GM12878 (cell line): Measurements from ENCODE around the gene DDX46. TPM values are rescaled to one million over a fixed set of nuclear protein-coding genes. Genes with fewer than 3 reads are reported as not detected.

Experiments
- ATAC-seq: fragments of 200-7000 bp; cut with Tn5 transposase; 3 replicates; pipeline ENCODE4 v1.9.1; 2020; ENCODE audit warnings: mild to moderate bottlenecking, moderate library complexity
- BruUV-seq: library from RNA; stranded (reverse); fragments of 400-500 nt; replicated peaks from 2 replicates; lab custom pipeline; 2021; lab: Mats Ljungman, UMichigan
- CTCF ChIA-PET: fragments of 300-600 bp; sonication (Branson Sonifier 250); formaldehyde crosslinking; extraction: SDS; loops from one replicate; lab custom pipeline; 2021; ENCODE audit warnings: inconsistent platforms; lab: Yijun Ruan, JAX
- POLR2A ChIA-PET: fragments of 350-600 bp; formaldehyde crosslinking; extraction: SDS; loops from one replicate; lab custom pipeline; 2021; ENCODE audit warnings: inconsistent platforms; lab: Charles Lee
- RAD21 ChIA-PET: fragments of 300-600 bp; sonication (Branson Sonifier 250); formaldehyde crosslinking; loops from one replicate; lab custom pipeline; 2023; ENCODE audit warnings: antibody characterized with exemption; ENCODE audit not compliant: unreplicated experiment; lab: Charles Lee
- SMC1A ChIA-PET: fragments of 300-600 bp; sonication (Branson Sonifier 250); formaldehyde crosslinking; loops from one replicate; lab custom pipeline; 2023; ENCODE audit not compliant: unreplicated experiment, uncharacterized antibody; lab: Charles Lee
- DNase-seq: peaks from one replicate; pipeline ENCODE4 v3.0.0-alpha.2; 2011; ENCODE audit warnings: low read depth, low spot score
- FAIRE-seq: peaks from 3 replicates; lab custom pipeline; 2011; peaks lifted over from hg19 to GRCh38; lab: Jason Lieb, UNC
- H2AFZ ChIP-seq: 2 replicates; pipeline ENCODE4 v1.6.0; 2011; ENCODE audit warnings: low read depth, low read length, control low read depth; ENCODE audit not compliant: control insufficient read depth
- H3K27ac ChIP-seq: 2 replicates; pipeline ENCODE4 v1.5.1; 2011; ENCODE audit warnings: control low read depth; ENCODE audit not compliant: control insufficient read depth, insufficient read depth
- H3K27me3 ChIP-seq, 2 experiments: replicated peaks in 1 of 2; 2 replicates each; pipeline versions ENCODE4 v1.6.0 to v1.6.1; 2011; ENCODE audit warnings: low read length in 1 of 2; ENCODE audit not compliant: control insufficient read depth in 2 of 2, insufficient read depth in 2 of 2
- H3K36me3 ChIP-seq, 2 experiments: 2 replicates each; pipeline ENCODE4 v1.5.1; 2011; ENCODE audit warnings: low read length in 1 of 2; ENCODE audit not compliant: control insufficient read depth in 2 of 2, insufficient read depth in 2 of 2
- H3K4me1 ChIP-seq: 2 replicates; pipeline ENCODE4 v1.6.1; 2011; ENCODE audit warnings: mild to moderate bottlenecking, low read length, moderate library complexity, mixed read lengths; ENCODE audit not compliant: control insufficient read depth, insufficient read depth
- H3K4me2 ChIP-seq: 2 replicates; pipeline ENCODE4 v1.6.0; 2011; ENCODE audit warnings: control low read depth; ENCODE audit not compliant: control insufficient read depth, insufficient read depth
- H3K4me3 ChIP-seq: fragments of 200-600 bp; sonication (generic); 2 replicates; pipeline ENCODE4 v1.5.1; 2016
- H3K79me2 ChIP-seq: 2 replicates; pipeline ENCODE4 v1.6.0; 2011; ENCODE audit warnings: low read length; ENCODE audit not compliant: control insufficient read depth, insufficient read depth
- H3K9ac ChIP-seq: 2 replicates; pipeline ENCODE4 v1.8.0; 2011; ENCODE audit warnings: low read length, control low read depth, mixed read lengths; ENCODE audit not compliant: control insufficient read depth, insufficient read depth
- H3K9me3 ChIP-seq: replicated peaks from 3 replicates; pipeline ENCODE4 v1.5.1; 2011; ENCODE audit warnings: mild to moderate bottlenecking, low read length; ENCODE audit not compliant: control insufficient read depth, insufficient read depth
- H4K20me1 ChIP-seq: 2 replicates; pipeline ENCODE4 v1.6.0; 2011; ENCODE audit not compliant: control insufficient read depth, insufficient read depth
- BCL11A ChIP-seq: IDR thresholded peaks from 2 replicates; pipeline ENCODE4 v1.6.1; 2011; ENCODE audit warnings: low read depth, low read length
- FOXM1 ChIP-seq: IDR thresholded peaks from 2 replicates; pipeline ENCODE4 v1.6.1; 2012; ENCODE audit warnings: low read depth, mild to moderate bottlenecking, inconsistent platforms, low read length, moderate library complexity
- KLF5 ChIP-seq: fragments of 450-650 bp; IDR thresholded peaks from 2 replicates; pipeline ENCODE4 v1.6.1; 2014; ENCODE audit warnings: mild to moderate bottlenecking; ENCODE audit not compliant: partially characterized antibody
- MEF2B ChIP-seq: fragments of 450-650 bp; IDR thresholded peaks from 2 replicates; pipeline ENCODE4 v1.6.1; 2018; ENCODE audit warnings: mild to moderate bottlenecking, moderate library complexity; ENCODE audit not compliant: partially characterized antibody, poor library complexity, severe bottlenecking
- MXI1 ChIP-seq: fragments of 150-350 bp; IDR thresholded peaks from 2 replicates; pipeline ENCODE4 v1.6.1; 2011; ENCODE audit warnings: low read depth, mild to moderate bottlenecking, inconsistent platforms, low read length, improper control_type of control experiment
- MYB ChIP-seq: fragments of 150-350 bp; IDR thresholded peaks from 2 replicates; pipeline ENCODE4 v1.6.1; 2014; ENCODE audit warnings: mild to moderate bottlenecking, low read depth, low read length, borderline replicate concordance
- RAD51 ChIP-seq: fragments of 450-650 bp; IDR thresholded peaks from 2 replicates; pipeline ENCODE4 v1.6.1; 2016; ENCODE audit warnings: moderate library complexity, mild to moderate bottlenecking, inconsistent platforms
- RCOR1 ChIP-seq: conservative IDR thresholded peaks from 2 replicates; pipeline ENCODE4 v1.6.1; 2012; ENCODE audit warnings: low read depth, low read length, improper control_type of control experiment
- RUNX3 ChIP-seq: IDR thresholded peaks from 2 replicates; pipeline ENCODE4 v1.6.1; 2012; ENCODE audit warnings: low read length, inconsistent platforms
- SIX5 ChIP-seq: IDR thresholded peaks from 2 replicates; pipeline ENCODE4 v1.6.1; 2011; ENCODE audit warnings: mild to moderate bottlenecking, low read depth, low read length, moderate library complexity; ENCODE audit not compliant: severe bottlenecking
- SREBF2 ChIP-seq: IDR thresholded peaks from 2 replicates; pipeline ENCODE4 v1.6.1; 2012; ENCODE audit warnings: mild to moderate bottlenecking, low read length
- STAT3 ChIP-seq: IDR thresholded peaks from 2 replicates; pipeline ENCODE4 v1.6.1; 2011; ENCODE audit warnings: low read depth, low read length, improper control_type of control experiment
- YY1 ChIP-seq: IDR thresholded peaks from 2 replicates; pipeline ENCODE4 v1.6.1; 2011; ENCODE audit warnings: low read depth, mild to moderate bottlenecking, low read length
- WGBS: methylation state at CpG from one replicate; pipeline ENCODE4 v1.1.6; 2016; ENCODE audit warnings: low lambda C conversion rate; ENCODE audit not compliant: insufficient replicate concordance, insufficient coverage; ENCODE audit errors: missing lambda C conversion rate; 5-methylcytosine and 5-hydroxymethylcytosine counted together
- in situ Hi-C: fragments of 300-500 bp; cut with MboI; formaldehyde crosslinking; loops from 9 replicates; pipeline ENCODE4 v1.14.3; 2018; ENCODE audit warnings: mixed read lengths
- intact Hi-C: fragments of 100-400 bp; cut with micrococcal nuclease; formaldehyde crosslinking; loops from one replicate; pipeline ENCODE4 v1.14.2; 2022; ENCODE audit not compliant: unreplicated experiment
- polyA plus RNA-seq, 11 experiments: library from polyadenylated mRNA; depleted of rRNA in 4 of 11; unstranded in 6 of 11; stranded (reverse) in 5 of 11; fragments of >200 nt; fragmentation: Nextera tagmentation in 4 of 11; fragmentation: Illumina TruSeq in 1 of 11; extraction: Ambion mirVana in 4 of 11; extraction: Trizol in 1 of 11; gene quantifications; 1 replicate in 1 of 11; 2 replicates in 10 of 11; pipeline versions ENCODE4 v1.2.1 to v1.2.3, GENCODE V29; 2011 to 2016; ENCODE audit warnings: inconsistent platforms in 2 of 11, missing spikeins in 2 of 11, low read depth in 1 of 11
- total RNA-seq, 4 experiments: library from RNA; depleted of rRNA in 3 of 4; stranded (reverse); fragments of >200 nt in 3 of 4; fragmentation: Illumina TruSeq in 1 of 4; extraction: Trizol in 1 of 4; gene quantifications; 2 replicates each; pipeline versions ENCODE4 v1.2.1 to v1.2.3, GENCODE V29; 2013 to 2021

Gene DDX46
- total and polyA plus RNA-seq, 10 of the 15 experiments (the other 5 are each of a cell fraction or from before 2014, with no cell fraction given), result 23.0 to 77.1 (median 42.2) TPM

DNA sequence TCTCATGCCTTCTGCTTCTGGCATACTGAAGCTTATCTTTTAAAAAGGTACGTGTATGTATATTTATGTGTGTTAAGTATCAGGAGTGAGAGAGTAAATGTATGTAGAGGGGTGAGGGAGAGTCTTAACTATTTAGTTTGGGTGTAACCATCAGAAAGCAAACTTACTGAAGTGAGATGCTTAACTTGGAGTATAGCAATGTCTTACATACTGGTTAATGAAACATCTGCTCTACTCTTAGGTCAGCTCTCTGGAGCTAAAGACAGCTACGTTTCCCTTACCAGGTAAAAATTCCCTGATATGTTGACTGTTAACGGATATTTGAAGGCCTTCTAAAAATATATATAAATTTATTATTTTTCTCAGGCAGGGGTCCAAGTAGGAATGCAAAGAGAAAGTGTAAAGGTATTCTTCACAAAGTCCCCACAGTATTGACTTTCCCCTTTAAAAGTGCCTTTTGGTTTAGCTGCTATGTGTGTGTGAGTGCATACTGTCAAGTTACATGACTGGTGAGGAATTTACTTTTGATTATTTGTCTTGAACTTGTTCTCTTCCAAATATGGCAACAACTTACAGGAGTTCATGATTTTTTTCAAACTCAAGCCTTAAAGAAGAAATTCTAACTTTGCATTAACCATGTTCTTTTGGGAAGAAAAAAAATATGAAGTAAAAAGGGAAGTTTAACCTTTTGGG lies 74.9 kb downstream of the DDX46 start:
- Histone ChIP-seq H3K27me3 (no peaks in the 10 kb centered on the region), H3K9me3 (no peaks in the 10 kb centered on the region), H3K4me3 (no peak overlapping the region), H4K20me1 (no peaks in the 10 kb centered on the region), H2AFZ (no peak overlapping the region), H3K27ac (no peak overlapping the region), H3K79me2 (no peaks in the 10 kb centered on the region), H3K4me2 (no peak overlapping the region), H3K36me3 (peaks cover 0 to 2% of the 10 kb centered on the region in 2 experiments; a peak in 3 of 4 replicates), H3K4me1 (no peaks in the 10 kb centered on the region), H3K9ac (no peak overlapping the region)
- intact Hi-C loops (no loop called here), in situ Hi-C loops (no loop called here)
- DNase-seq (no peak), ATAC-seq (no peak), FAIRE-seq (no peak)
- SMC1A ChIA-PET, result interaction anchor here (0.7 kb wide), 1 partner anchor 158 kb away, joined by 3 read pairs; no protein-coding TSS in a partner anchor
- no TSS peak for BruUV-seq
- CTCF ChIA-PET, result interaction anchor here (0.8 to 2.1 kb wide), 3 partner anchors 8 to 18 kb away, joined by 3 to 6 read pairs (median 6); no protein-coding TSS in a partner anchor
- TF ChIP-seq YY1 (no peak), RCOR1 (no peak), SIX5 (no peak), BCL11A (no peak), MYB (no peak), FOXM1 (no peak), RAD51 (no peak), MXI1 (no peak), KLF5 (no peak), MEF2B (no peak), STAT3 (no peak), SREBF2 (no peak), RUNX3 (no peak)
- POLR2A ChIA-PET, result no interaction called here
- RAD21 ChIA-PET, result no interaction called here
- 64% methylated on average over 3 of the region's 3 CpGs for WGBS
